ENCODE results near the gene AKT1S1. TPM values are rescaled to one million over a fixed set of nuclear protein-coding genes. Genes with fewer than 3 reads are reported as not detected.
A peak's percentile ranks its signal among the peaks of the same experiment; 100 is the strongest.
"Not testable (repeated sequence)": the region's sequence is repeated elsewhere in the genome, so short reads cannot be mapped to it uniquely, and the experiment has no call there.

The AKT1S1 gene
- total RNA-seq, 1 donor from 2014 or later, result 29.4 TPM

DNA sequence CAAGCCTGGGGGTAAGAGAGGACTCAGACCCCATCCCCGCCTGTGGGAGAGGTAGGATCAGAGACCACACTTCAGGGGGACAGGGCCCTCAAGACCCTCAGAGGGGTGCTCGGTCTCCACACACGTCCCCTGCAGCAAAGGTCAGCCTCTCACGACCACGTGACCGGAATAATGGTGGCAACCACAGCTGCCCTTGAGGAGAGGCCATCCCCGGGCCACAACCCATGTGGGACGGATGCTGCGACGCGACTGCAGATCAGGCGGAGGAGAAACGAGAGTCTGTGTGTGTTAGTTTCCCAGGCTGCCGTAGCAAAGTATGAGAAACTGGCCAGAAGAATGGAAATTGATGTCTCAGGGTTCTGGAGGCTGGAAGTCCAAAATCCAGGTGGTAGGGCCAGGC, 50.1 kb downstream of the AKT1S1 start:
- ATAC-seq, result no peak
- no peaks in the 10 kb centered on the region for H3K9me3 ChIP-seq

DNA sequence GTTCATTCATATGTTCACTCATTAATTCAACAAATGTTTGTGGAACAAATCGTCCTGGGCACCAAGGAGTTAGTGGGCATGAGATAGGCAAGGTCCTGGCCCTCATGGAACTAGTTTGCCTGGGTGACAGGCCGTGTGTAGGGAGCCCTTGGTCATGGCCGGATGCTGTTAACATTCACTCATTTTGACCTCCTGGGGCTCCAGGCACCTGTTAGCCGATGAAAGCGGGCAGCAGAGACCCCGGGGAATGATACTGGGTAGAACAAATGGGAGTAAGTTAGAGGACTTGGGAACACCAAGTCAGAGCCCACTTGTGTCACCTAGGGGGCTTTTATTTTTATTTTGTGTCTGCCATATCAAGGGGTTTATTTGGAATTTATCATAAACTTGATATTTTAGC, 52.5 kb downstream of the AKT1S1 start:
- H3K4me1 ChIP-seq, result peaks cover under 1% of the 10 kb centered on the region
- no peaks in the 10 kb centered on the region for H3K27me3 ChIP-seq
- H3K4me3 ChIP-seq, result no peak overlapping the region
- intact Hi-C loops (cut with DNase I), result no loop called here
- H3K27ac ChIP-seq, result no peak overlapping the region
- H3K9me3 ChIP-seq, result no peaks in the 10 kb centered on the region
- DNase-seq (no peak), ATAC-seq (no peak)
- TF ChIP-seq, protein P1, sequence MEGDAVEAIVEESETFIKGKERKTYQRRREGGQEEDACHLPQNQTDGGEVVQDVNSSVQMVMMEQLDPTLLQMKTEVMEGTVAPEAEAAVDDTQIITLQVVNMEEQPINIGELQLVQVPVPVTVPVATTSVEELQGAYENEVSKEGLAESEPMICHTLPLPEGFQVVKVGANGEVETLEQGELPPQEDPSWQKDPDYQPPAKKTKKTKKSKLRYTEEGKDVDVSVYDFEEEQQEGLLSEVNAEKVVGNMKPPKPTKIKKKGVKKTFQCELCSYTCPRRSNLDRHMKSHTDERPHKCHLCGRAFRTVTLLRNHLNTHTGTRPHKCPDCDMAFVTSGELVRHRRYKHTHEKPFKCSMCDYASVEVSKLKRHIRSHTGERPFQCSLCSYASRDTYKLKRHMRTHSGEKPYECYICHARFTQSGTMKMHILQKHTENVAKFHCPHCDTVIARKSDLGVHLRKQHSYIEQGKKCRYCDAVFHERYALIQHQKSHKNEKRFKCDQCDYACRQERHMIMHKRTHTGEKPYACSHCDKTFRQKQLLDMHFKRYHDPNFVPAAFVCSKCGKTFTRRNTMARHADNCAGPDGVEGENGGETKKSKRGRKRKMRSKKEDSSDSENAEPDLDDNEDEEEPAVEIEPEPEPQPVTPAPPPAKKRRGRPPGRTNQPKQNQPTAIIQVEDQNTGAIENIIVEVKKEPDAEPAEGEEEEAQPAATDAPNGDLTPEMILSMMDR (IDR thresholded peaks at IDR 0.05), result no peak
- H3K36me3 ChIP-seq, result peaks cover 30% of the 10 kb centered on the region

More for the DNA sequence above, 50.1 kb downstream of the AKT1S1 start:
- intact Hi-C loops (cut with DNase I), result no loop called here
- no peak for DNase-seq
- TF ChIP-seq, protein P1 (IDR thresholded peaks at IDR 0.05), result no peak
- H3K27ac ChIP-seq, result no peak overlapping the region
- peaks cover 53% of the 10 kb centered on the region for H3K36me3 ChIP-seq
- no peaks in the 10 kb centered on the region for H3K4me1 ChIP-seq
- no peaks in the 10 kb centered on the region for H3K27me3 ChIP-seq
- H3K4me3 ChIP-seq, result no peak overlapping the region

DNA sequence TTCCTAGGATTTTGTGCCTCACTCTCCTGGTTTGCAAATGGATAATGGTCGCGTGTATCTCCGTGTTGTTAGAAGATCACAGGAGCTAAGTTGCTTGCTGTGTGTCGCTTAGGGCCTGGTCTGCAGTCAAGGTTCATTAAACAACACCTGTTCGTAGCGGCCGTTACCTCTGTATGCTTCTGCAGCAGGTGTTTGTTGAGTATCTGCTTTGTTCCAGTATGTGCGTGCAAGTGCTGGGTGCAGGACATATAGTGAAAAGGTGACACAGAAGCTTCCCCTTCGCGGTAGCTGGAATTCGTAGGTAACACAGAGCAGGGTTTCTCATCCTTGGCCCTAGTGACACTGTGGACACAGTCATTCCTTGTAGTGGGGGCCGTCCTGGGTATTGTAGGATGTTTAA, 53.7 kb downstream of the AKT1S1 start:
- TF ChIP-seq, protein P1 (IDR thresholded peaks at IDR 0.05), result no peak
- Histone ChIP-seq H3K9me3 (no peaks in the 10 kb centered on the region), H3K27me3 (no peaks in the 10 kb centered on the region), H3K4me3 (no peak overlapping the region), H3K36me3 (peaks cover 24% of the 10 kb centered on the region), H3K27ac (no peak overlapping the region), H3K4me1 (peaks cover 9% of the 10 kb centered on the region)
- intact Hi-C loops (cut with DNase I), result no loop called here
- no peak for ATAC-seq
- no peak for DNase-seq

DNA sequence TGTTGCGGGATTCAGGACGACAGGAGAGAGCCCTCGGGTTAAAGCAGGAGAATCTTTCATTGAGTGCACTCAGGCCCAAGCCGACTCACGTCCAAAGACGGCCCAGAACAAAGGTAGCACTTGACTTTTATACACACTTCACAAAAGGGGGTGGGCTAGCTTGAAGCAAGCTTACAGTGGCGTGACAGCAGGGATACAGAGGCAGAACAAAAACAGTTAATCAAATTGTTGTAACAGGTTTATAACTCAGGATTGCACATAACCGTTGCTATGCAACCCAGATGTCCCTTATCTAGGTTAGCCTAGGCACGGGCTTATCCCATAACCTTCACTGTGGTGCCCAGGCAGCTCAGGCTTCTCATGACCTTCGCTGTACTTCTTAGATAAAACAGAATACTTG, 57.0 kb downstream of the AKT1S1 start:
- H3K27ac ChIP-seq, result no peak overlapping the region
- no peak overlapping the region for H3K4me3 ChIP-seq
- no peak for DNase-seq
- intact Hi-C loops (cut with DNase I), result no loop called here
- H3K4me1 ChIP-seq, result peaks cover 9% of the 10 kb centered on the region
- TF ChIP-seq, protein P1 (IDR thresholded peaks at IDR 0.05), result no peak
- no peaks in the 10 kb centered on the region for H3K9me3 ChIP-seq
- H3K36me3 ChIP-seq, result peaks cover 14% of the 10 kb centered on the region
- H3K27me3 ChIP-seq, result no peaks in the 10 kb centered on the region
- no peak for ATAC-seq

DNA sequence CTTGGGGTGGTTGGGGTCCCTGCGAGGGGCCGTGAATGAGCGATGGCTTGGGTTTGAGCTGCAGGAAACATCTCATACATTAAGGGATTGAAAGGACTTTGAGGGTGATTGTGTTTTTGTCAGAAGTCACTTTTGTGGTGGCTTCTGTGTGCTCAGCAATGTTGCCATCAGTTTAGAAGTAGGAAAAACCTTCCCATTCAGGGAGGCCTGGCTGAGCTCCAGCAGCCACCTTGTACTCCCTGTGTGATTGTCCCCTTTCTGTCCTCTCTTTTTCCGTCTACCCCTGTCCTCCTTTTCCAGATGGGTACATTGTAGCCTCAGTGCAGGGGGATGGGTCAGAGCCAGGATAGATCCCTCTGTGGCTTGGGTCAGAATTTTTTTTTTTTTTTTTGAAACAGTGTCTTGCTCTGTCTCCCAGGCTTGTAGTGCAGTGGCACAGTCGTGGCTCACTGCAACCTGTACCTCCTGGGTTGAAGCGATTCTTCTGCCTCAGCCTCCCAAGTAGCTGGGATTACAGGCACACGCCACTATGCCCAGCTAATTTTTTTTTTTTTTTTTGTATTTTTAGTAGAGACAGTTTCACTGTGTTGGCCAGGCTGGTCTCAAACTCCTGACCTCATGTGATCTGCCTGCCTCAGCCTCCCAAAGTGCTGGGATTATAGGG, 57.6 kb downstream of the AKT1S1 start:
- H3K4me1 ChIP-seq; DNase-seq; H3K27me3 ChIP-seq; H3K9me3 ChIP-seq; intact Hi-C loops (cut with DNase I); ATAC-seq: not testable (repeated sequence)
- H3K4me3 ChIP-seq, result peak overlapping the region; percentile 81
- H3K36me3 ChIP-seq, result peaks cover 14% of the 10 kb centered on the region
- H3K27ac ChIP-seq, result peak overlapping the region; percentile 99

Small RNAs within 50 kb of the gene (microRNA-seq; reads per million reads assigned to microRNA genes)
- gene MIR4749 (ENCODE audit: borderline microRNAs expressed) (not detected), gene MIR4750 (ENCODE audit: borderline microRNAs expressed) (0.50 reads per million), gene MIR6800 (ENCODE audit: borderline microRNAs expressed) (not detected)

Other genes starting within 250 kb of the AKT1S1 start
- 138 TPM for gene RRAS, start 237.2 kb downstream of the AKT1S1 start, total RNA-seq
- gene SCAF1, start 235.1 kb downstream of the AKT1S1 start, total RNA-seq, result 67.9 TPM
- gene IRF3, start 211.5 kb downstream of the AKT1S1 start, total RNA-seq, result 86.4 TPM
- 15.8 TPM for gene BCL2L12, start 211.4 kb downstream of the AKT1S1 start, total RNA-seq
- 90.8 TPM for gene PRMT1, start 200.1 kb downstream of the AKT1S1 start, total RNA-seq
- 1.9 TPM for gene ADM5, start 187.8 kb downstream of the AKT1S1 start, total RNA-seq
- gene CPT1C, start 186.2 kb downstream of the AKT1S1 start, total RNA-seq, result 6.1 TPM
- 0.43 TPM for gene TSKS, start 114.0 kb downstream of the AKT1S1 start, total RNA-seq
- 61.2 TPM for gene AP2A1, start 110.4 kb downstream of the AKT1S1 start, total RNA-seq
- gene FUZ, start 64.1 kb downstream of the AKT1S1 start, total RNA-seq, result 20.1 TPM
- gene MED25, start 59.1 kb downstream of the AKT1S1 start, total RNA-seq, result 45.9 TPM
- gene PTOV1, start 26.2 kb downstream of the AKT1S1 start, total RNA-seq, result 104 TPM
- gene PNKP, start 9.8 kb downstream of the AKT1S1 start, total RNA-seq, result 83.2 TPM
- 57.1 TPM for gene TBC1D17, start 347 bp upstream of the AKT1S1 start, total RNA-seq
- gene IL4I1, start 19.5 kb upstream of the AKT1S1 start, total RNA-seq, result 1.8 TPM
- 14.1 TPM for gene ATF5, start 51.9 kb upstream of the AKT1S1 start, total RNA-seq
- 39.3 TPM for gene NUP62, start 52.1 kb upstream of the AKT1S1 start, total RNA-seq
- 2.5 TPM for gene SIGLEC11, start 83.8 kb upstream of the AKT1S1 start, total RNA-seq
- 39.5 TPM for gene VRK3, start 148.0 kb upstream of the AKT1S1 start, total RNA-seq
- gene ZNF473, start 148.7 kb upstream of the AKT1S1 start, total RNA-seq, result 8.4 TPM